HEK293 (cell line): ENCODE measurements around the gene EGR4.

Source experiments
- CTCF ChIA-PET: fragments of 350-600 bp; formaldehyde crosslinking; extraction: SDS; loops from one replicate; lab custom pipeline; 2021; ENCODE audit warnings: antibody characterized with exemption; lab: Yijun Ruan, JAX
- POLR2A ChIA-PET: fragments of 300-600 bp; formaldehyde crosslinking; extraction: SDS; loops from one replicate; lab custom pipeline; 2020; ENCODE audit warnings: antibody characterized with exemption, inconsistent platforms; lab: Yijun Ruan, JAX
- H3K27ac ChIP-seq: fragments of 200-500 bp; sonication (Bioruptor generic); 2 replicates; pipeline ENCODE4 v1.5.1; 2014; ENCODE audit warnings: low read depth, low read length, control low read depth, inconsistent platforms; ENCODE audit errors: extremely low read depth
- H3K36me3 ChIP-seq, 2 experiments: fragments of 200-500 bp in 1 of 2; sonication (Bioruptor generic) in 1 of 2; 1 replicate in 1 of 2; 2 replicates in 1 of 2; pipeline ENCODE4 v1.5.1; 2014 to 2017; ENCODE audit warnings: inconsistent platforms in 2 of 2, low read length in 2 of 2; ENCODE audit not compliant: control insufficient read depth in 2 of 2, insufficient read depth in 1 of 2
- H3K4me1 ChIP-seq: fragments of 200-500 bp; sonication (Bioruptor generic); 2 replicates; pipeline ENCODE4 v1.5.1; 2014; ENCODE audit warnings: mild to moderate bottlenecking, low read length, inconsistent platforms; ENCODE audit not compliant: control insufficient read depth, insufficient read depth
- H3K4me3 ChIP-seq: 2 replicates; pipeline ENCODE4 v1.5.1; 2011; ENCODE audit warnings: low read depth, mild to moderate bottlenecking, control low read depth, low read length, moderate library complexity
- H3K9me3 ChIP-seq: fragments of 200-500 bp; sonication (Bioruptor generic); 2 replicates; pipeline ENCODE4 v1.5.1; 2014; ENCODE audit warnings: low read depth, low read length, inconsistent platforms; ENCODE audit not compliant: control insufficient read depth, insufficient read depth
- BCL11B ChIP-seq: fragments of 450-650 bp; formaldehyde crosslinking; IDR thresholded peaks from 2 replicates; pipeline ENCODE4 v1.5.1; 2016; ENCODE audit warnings: low read depth, missing biosample characterization, missing genetic modification characterization
- GLI4 ChIP-seq: fragments of 450-650 bp; formaldehyde crosslinking; IDR thresholded peaks from 2 replicates; pipeline ENCODE4 v1.5.1; 2016; ENCODE audit warnings: missing biosample characterization, missing genetic modification characterization
- IKZF3 ChIP-seq: fragments of 450-650 bp; IDR thresholded peaks from 2 replicates; pipeline ENCODE4 v1.5.0; 2018; ENCODE audit warnings: missing biosample characterization, mild to moderate bottlenecking, missing genetic modification characterization, moderate library complexity
- MYNN ChIP-seq: fragments of 450-650 bp; formaldehyde crosslinking; IDR thresholded peaks from 2 replicates; pipeline ENCODE4 v1.5.1; 2016; ENCODE audit warnings: missing biosample characterization, missing genetic modification characterization, borderline replicate concordance
- OSR2 ChIP-seq: fragments of 450-650 bp; formaldehyde crosslinking; IDR thresholded peaks from 2 replicates; pipeline ENCODE4 v1.5.1; 2016; ENCODE audit warnings: missing biosample characterization, missing genetic modification characterization
- OVOL3 ChIP-seq: fragments of 450-650 bp; formaldehyde crosslinking; IDR thresholded peaks from 2 replicates; pipeline ENCODE4 v1.5.1; 2016; ENCODE audit warnings: missing biosample characterization, missing genetic modification characterization
- REPIN1 ChIP-seq: fragments of 450-650 bp; formaldehyde crosslinking; IDR thresholded peaks from 2 replicates; pipeline ENCODE4 v1.5.1; 2017; ENCODE audit warnings: missing biosample characterization, missing genetic modification characterization, low read depth
- SP7 ChIP-seq: fragments of 450-650 bp; formaldehyde crosslinking; IDR thresholded peaks from 2 replicates; pipeline ENCODE4 v1.5.1; 2016; ENCODE audit warnings: missing biosample characterization, missing genetic modification characterization
- ZBTB1 ChIP-seq: fragments of 450-650 bp; formaldehyde crosslinking; IDR thresholded peaks from 2 replicates; pipeline ENCODE4 v1.5.1; 2016; ENCODE audit warnings: missing biosample characterization, missing genetic modification characterization
- ZNF423 ChIP-seq: fragments of 450-650 bp; formaldehyde crosslinking; IDR thresholded peaks from 2 replicates; pipeline ENCODE4 v1.5.1; 2016; ENCODE audit warnings: missing biosample characterization, missing genetic modification characterization
- ZNF521 ChIP-seq: fragments of 450-650 bp; formaldehyde crosslinking; IDR thresholded peaks from 2 replicates; pipeline ENCODE4 v1.5.1; 2017; ENCODE audit warnings: missing biosample characterization, mild to moderate bottlenecking, missing genetic modification characterization
- ZNF624 ChIP-seq: fragments of 450-650 bp; formaldehyde crosslinking; IDR thresholded peaks from 2 replicates; pipeline ENCODE4 v1.5.1; 2017; ENCODE audit warnings: missing biosample characterization, missing genetic modification characterization
- ZXDB ChIP-seq: fragments of 450-650 bp; formaldehyde crosslinking; IDR thresholded peaks from 2 replicates; pipeline ENCODE4 v1.5.1; 2016; ENCODE audit warnings: missing biosample characterization, missing genetic modification characterization
- TF ChIP-seq, protein P1 (sequence below): fragments of 450-650 bp; formaldehyde crosslinking; IDR thresholded peaks from 2 replicates; pipeline ENCODE4 v1.5.1; 2016; ENCODE audit warnings: missing biosample characterization, missing genetic modification characterization, borderline replicate concordance
- TF ChIP-seq, protein P2 (sequence below): fragments of 450-650 bp; formaldehyde crosslinking; IDR thresholded peaks from 2 replicates; pipeline ENCODE4 v1.5.1; 2016; ENCODE audit warnings: missing biosample characterization, missing genetic modification characterization
- TF ChIP-seq, protein P3 (sequence below): fragments of 450-650 bp; formaldehyde crosslinking; IDR thresholded peaks from 2 replicates; pipeline ENCODE4 v1.5.1; 2016; ENCODE audit warnings: missing biosample characterization, missing genetic modification characterization
- TF ChIP-seq, protein P4 (sequence below): fragments of 450-650 bp; formaldehyde crosslinking; IDR thresholded peaks from 2 replicates; pipeline ENCODE4 v1.5.1; 2016; ENCODE audit warnings: missing biosample characterization, missing genetic modification characterization

The EGR4 gene

DNA sequence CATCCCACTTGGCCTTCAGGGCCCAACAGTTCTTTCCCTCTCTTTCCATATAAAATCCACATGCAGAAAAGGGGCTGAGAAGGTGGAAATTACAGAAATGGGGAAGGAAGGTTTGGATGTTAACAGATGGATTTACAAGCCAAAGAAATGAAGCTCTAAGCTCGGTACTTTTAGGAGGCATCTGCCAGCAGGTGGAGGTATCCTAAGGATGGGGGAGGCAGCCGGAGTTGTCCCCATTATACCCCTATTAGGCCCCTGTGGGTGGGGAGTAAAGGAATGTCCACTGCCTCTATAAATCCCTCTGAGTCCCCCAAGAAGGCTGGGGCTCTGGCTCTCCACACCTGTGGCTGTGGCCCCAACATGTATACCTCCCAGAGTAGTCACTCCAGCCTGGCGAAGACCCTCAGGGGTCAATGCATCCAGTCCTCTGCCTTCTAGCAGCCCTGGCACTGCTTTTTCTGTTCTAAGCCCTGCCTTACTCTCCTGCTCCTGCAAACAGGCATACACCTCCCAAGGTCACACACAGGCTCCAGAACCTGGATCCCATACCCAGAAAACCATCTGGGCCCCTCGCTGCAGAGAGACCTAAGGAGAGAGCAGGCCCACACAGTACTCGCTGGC lies 10.3 kb downstream of the EGR4 start:
- Histone ChIP-seq H3K4me1 (peaks cover 8% of the 10 kb centered on the region), H3K27ac (no peak overlapping the region), H3K9me3 (no peaks in the 10 kb centered on the region), H3K4me3 (peak overlapping the region; percentile 55)
- ChIA-PET CTCF (no interaction called here), POLR2A (no interaction called here)
- TF ChIP-seq GLI4 (tag by site-specific recombination) (no peak), REPIN1 (tag by site-specific recombination) (no peak), OVOL3 (tag by site-specific recombination) (no peak), ZBTB1 (no peak), ZNF521 (no peak), IKZF3 (tag by site-specific recombination) (no peak), ZNF624 (tag by site-specific recombination) (no peak), SP7 (tag by site-specific recombination) (no peak), OSR2 (tag by site-specific recombination) (no peak), BCL11B (tag by site-specific recombination) (no peak), ZNF423 (no peak)
- TF ChIP-seq, protein P1, sequence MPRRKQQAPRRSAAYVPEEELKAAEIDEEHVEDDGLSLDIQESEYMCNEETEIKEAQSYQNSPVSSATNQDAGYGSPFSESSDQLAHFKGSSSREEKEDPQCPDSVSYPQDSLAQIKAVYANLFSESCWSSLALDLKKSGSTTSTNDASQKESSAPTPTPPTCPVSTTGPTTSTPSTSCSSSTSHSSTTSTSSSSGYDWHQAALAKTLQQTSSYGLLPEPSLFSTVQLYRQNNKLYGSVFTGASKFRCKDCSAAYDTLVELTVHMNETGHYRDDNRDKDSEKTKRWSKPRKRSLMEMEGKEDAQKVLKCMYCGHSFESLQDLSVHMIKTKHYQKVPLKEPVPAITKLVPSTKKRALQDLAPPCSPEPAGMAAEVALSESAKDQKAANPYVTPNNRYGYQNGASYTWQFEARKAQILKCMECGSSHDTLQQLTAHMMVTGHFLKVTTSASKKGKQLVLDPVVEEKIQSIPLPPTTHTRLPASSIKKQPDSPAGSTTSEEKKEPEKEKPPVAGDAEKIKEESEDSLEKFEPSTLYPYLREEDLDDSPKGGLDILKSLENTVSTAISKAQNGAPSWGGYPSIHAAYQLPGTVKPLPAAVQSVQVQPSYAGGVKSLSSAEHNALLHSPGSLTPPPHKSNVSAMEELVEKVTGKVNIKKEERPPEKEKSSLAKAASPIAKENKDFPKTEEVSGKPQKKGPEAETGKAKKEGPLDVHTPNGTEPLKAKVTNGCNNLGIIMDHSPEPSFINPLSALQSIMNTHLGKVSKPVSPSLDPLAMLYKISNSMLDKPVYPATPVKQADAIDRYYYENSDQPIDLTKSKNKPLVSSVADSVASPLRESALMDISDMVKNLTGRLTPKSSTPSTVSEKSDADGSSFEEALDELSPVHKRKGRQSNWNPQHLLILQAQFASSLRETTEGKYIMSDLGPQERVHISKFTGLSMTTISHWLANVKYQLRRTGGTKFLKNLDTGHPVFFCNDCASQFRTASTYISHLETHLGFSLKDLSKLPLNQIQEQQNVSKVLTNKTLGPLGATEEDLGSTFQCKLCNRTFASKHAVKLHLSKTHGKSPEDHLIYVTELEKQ (tag by site-specific recombination) = no peak
- TF ChIP-seq, protein P2, sequence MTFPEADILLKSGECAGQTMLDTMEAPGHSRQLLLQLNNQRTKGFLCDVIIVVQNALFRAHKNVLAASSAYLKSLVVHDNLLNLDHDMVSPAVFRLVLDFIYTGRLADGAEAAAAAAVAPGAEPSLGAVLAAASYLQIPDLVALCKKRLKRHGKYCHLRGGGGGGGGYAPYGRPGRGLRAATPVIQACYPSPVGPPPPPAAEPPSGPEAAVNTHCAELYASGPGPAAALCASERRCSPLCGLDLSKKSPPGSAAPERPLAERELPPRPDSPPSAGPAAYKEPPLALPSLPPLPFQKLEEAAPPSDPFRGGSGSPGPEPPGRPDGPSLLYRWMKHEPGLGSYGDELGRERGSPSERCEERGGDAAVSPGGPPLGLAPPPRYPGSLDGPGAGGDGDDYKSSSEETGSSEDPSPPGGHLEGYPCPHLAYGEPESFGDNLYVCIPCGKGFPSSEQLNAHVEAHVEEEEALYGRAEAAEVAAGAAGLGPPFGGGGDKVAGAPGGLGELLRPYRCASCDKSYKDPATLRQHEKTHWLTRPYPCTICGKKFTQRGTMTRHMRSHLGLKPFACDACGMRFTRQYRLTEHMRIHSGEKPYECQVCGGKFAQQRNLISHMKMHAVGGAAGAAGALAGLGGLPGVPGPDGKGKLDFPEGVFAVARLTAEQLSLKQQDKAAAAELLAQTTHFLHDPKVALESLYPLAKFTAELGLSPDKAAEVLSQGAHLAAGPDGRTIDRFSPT = no peak
- TF ChIP-seq, protein P3, sequence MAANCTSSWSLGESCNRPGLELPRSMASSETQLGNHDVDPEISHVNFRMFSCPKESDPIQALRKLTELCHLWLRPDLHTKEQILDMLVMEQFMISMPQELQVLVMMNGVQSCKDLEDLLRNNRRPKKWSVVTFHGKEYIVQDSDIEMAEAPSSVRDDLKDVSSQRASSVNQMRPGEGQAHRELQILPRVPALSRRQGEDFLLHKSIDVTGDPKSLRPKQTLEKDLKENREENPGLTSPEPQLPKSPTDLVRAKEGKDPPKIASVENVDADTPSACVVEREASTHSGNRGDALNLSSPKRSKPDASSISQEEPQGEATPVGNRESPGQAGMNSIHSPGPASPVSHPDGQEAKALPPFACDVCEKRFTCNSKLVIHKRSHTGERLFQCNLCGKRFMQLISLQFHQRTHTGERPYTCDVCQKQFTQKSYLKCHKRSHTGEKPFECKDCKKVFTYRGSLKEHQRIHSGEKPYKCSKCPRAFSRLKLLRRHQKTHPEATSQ (tag by site-specific recombination) = no peak
- TF ChIP-seq, all 188 proteins: peak for 0
- H3K36me3 ChIP-seq = peaks cover 0 to 11% of the 10 kb centered on the region in 2 experiments; a peak in 1 of 3 replicates

DNA sequence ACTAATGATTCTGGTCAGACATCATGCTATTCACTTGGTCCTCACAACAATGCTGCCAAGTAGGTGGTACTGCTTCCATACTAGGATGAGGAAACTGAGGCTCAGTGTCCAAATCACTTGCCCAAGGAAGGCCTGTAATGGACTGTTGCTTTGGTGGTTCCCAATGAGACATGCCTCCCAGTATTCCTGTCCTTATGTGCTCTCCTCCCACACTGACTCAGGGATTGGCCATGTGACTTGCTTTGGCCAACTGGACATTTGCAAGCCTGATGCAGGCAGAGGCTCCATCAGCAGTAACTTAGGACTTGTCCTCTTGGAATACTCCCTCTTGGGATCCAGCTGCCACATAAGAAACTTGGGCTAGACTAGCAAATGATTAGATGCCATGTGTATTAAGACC lies 12.1 kb downstream of the EGR4 start:
- Histone ChIP-seq H3K4me3 (no peak overlapping the region), H3K36me3 (peaks cover 0 to 11% of the 10 kb centered on the region in 2 experiments; a peak in 1 of 3 replicates), H3K4me1 (peaks cover 8% of the 10 kb centered on the region), H3K9me3 (no peaks in the 10 kb centered on the region), H3K27ac (no peak overlapping the region)
- TF ChIP-seq, protein P4, sequence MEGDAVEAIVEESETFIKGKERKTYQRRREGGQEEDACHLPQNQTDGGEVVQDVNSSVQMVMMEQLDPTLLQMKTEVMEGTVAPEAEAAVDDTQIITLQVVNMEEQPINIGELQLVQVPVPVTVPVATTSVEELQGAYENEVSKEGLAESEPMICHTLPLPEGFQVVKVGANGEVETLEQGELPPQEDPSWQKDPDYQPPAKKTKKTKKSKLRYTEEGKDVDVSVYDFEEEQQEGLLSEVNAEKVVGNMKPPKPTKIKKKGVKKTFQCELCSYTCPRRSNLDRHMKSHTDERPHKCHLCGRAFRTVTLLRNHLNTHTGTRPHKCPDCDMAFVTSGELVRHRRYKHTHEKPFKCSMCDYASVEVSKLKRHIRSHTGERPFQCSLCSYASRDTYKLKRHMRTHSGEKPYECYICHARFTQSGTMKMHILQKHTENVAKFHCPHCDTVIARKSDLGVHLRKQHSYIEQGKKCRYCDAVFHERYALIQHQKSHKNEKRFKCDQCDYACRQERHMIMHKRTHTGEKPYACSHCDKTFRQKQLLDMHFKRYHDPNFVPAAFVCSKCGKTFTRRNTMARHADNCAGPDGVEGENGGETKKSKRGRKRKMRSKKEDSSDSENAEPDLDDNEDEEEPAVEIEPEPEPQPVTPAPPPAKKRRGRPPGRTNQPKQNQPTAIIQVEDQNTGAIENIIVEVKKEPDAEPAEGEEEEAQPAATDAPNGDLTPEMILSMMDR (tag by site-specific recombination) = no peak
- no peak for TF ChIP-seq MYNN (tag by site-specific recombination)
- no peak for TF ChIP-seq ZXDB (tag by site-specific recombination)
- CTCF ChIA-PET = interaction anchor here (0.5 to 3.1 kb wide), 2 partner anchors 9 to 69 kb away, joined by 3 to 23 read pairs; no protein-coding TSS in a partner anchor
- POLR2A ChIA-PET = no interaction called here
